SK-N-SH (cell line): ENCODE results near the gene PLSCR2. TPM values are rescaled to one million over a fixed set of nuclear protein-coding genes. Genes with fewer than 3 reads are reported as not detected.

Source experiments
- CTCF ChIA-PET: fragments of 300-600, 350-600 bp; formaldehyde crosslinking; extraction: SDS; loops from one replicate; lab custom pipeline; 2021; lab: Yijun Ruan, JAX
- POLR2A ChIA-PET: fragments of 350-600 bp; sonication (Branson Sonifier 250); formaldehyde crosslinking; extraction: SDS; loops from one replicate; lab custom pipeline; 2020; ENCODE audit warnings: antibody characterized with exemption, inconsistent platforms; lab: Yijun Ruan, JAX
- DNase-seq: peaks from one replicate; pipeline ENCODE4 v3.0.0; 2012
- H2AFZ ChIP-seq: fragments of 200-600 bp; sonication (generic); 2 replicates; pipeline ENCODE4 v1.8.1; 2016; ENCODE audit warnings: antibody characterized with exemption, mild to moderate bottlenecking, low read depth
- H3F3A ChIP-seq: fragments of 200-600 bp; sonication (generic); replicated peaks from 2 replicates; pipeline ENCODE3; 2016; ENCODE audit warnings: antibody characterized with exemption, mild to moderate bottlenecking; ENCODE audit not compliant: insufficient read depth
- H3K27ac ChIP-seq, 2 experiments: fragments of 200-500 bp in 1 of 2; fragments of 200-600 bp in 1 of 2; sonication (Bioruptor generic) in 1 of 2; sonication (generic), shearing (Covaris generic) in 1 of 2; 2 replicates each; pipeline versions ENCODE4 v1.5.1 to v1.6.1; 2014 to 2016; ENCODE audit warnings: low read depth in 2 of 2, inconsistent platforms in 1 of 2, low read length in 1 of 2, mild to moderate bottlenecking in 1 of 2, mixed read lengths in 1 of 2
- H3K27me3 ChIP-seq: fragments of 200-600 bp; sonication (generic), shearing (Covaris generic); 2 replicates; pipeline ENCODE4 v1.6.1; 2016; ENCODE audit warnings: mixed run types; ENCODE audit not compliant: insufficient read depth
- H3K36me3 ChIP-seq, 2 experiments: fragments of 200-500 bp in 1 of 2; fragments of 200-600 bp in 1 of 2; sonication (Bioruptor generic) in 1 of 2; sonication (generic) in 1 of 2; replicated peaks in 1 of 2; 2 replicates each; pipeline versions ENCODE3 to v1.5.1; 2014 to 2016; ENCODE audit warnings: low read length in 1 of 2, mild to moderate bottlenecking in 1 of 2; ENCODE audit not compliant: insufficient read depth in 2 of 2, control insufficient read depth in 1 of 2
- H3K4me1 ChIP-seq, 2 experiments: fragments of 200-500 bp in 1 of 2; fragments of 200-600 bp in 1 of 2; sonication (Bioruptor generic) in 1 of 2; sonication (generic), shearing (Covaris generic) in 1 of 2; 2 replicates each; pipeline versions ENCODE4 v1.5.1 to v1.6.1; 2014 to 2016; ENCODE audit warnings: low read depth in 1 of 2, low read length in 1 of 2, mixed run types in 1 of 2; ENCODE audit not compliant: insufficient read depth in 2 of 2, control insufficient read depth in 1 of 2
- H3K4me2 ChIP-seq: fragments of 200-600 bp; sonication (generic), shearing (Covaris generic); 2 replicates; pipeline ENCODE4 v1.6.1; 2017; ENCODE audit warnings: mixed run types
- H3K4me3 ChIP-seq, 2 experiments: fragments of 200-500 bp in 1 of 2; fragments of 200-600 bp in 1 of 2; sonication (Bioruptor generic) in 1 of 2; sonication (generic), shearing (Covaris generic) in 1 of 2; 2 replicates each; pipeline versions ENCODE4 v1.5.1 to v1.8.1; 2014 to 2016; ENCODE audit warnings: low read depth in 2 of 2, inconsistent platforms in 1 of 2, low read length in 1 of 2, mild to moderate bottlenecking in 1 of 2, mixed read lengths in 1 of 2, moderate library complexity in 1 of 2
- H3K79me2 ChIP-seq: fragments of 200-600 bp; sonication (generic); 2 replicates; pipeline ENCODE4 v1.8.1; 2017; ENCODE audit warnings: mild to moderate bottlenecking; ENCODE audit not compliant: insufficient read depth
- H3K9ac ChIP-seq: fragments of 200-600 bp; sonication (generic); 2 replicates; pipeline ENCODE4 v1.6.1; 2017; ENCODE audit warnings: mixed run types
- H3K9me2 ChIP-seq: fragments of 200-600 bp; sonication (generic); 2 replicates; pipeline ENCODE4 v1.6.1; 2017; ENCODE audit warnings: mixed run types
- H3K9me3 ChIP-seq: fragments of 200-600 bp; sonication (generic); 2 replicates; pipeline ENCODE4 v1.6.1; 2017; ENCODE audit warnings: mixed run types, mild to moderate bottlenecking, moderate library complexity
- H4K20me1 ChIP-seq: fragments of 200-600 bp; sonication (generic); 2 replicates; pipeline ENCODE4 v1.6.1; 2017; ENCODE audit warnings: mild to moderate bottlenecking, mixed run types; ENCODE audit not compliant: insufficient read depth
- CHD2 ChIP-seq: fragments of 150-350 bp; IDR thresholded peaks from 2 replicates; pipeline ENCODE4 v1.6.1; 2018; ENCODE audit warnings: low read length; ENCODE audit not compliant: partially characterized antibody
- ELF1 ChIP-seq: IDR thresholded peaks from 2 replicates; pipeline ENCODE4 v1.4.0; 2012
- EZH2phosphoT487 ChIP-seq: fragments of 200-600 bp; sonication (generic); IDR thresholded peaks from 2 replicates; pipeline ENCODE4 v1.6.1; 2017; ENCODE audit warnings: low read depth, mixed run types, mild to moderate bottlenecking, antibody characterized with exemption, moderate library complexity, borderline replicate concordance
- FOSL2 ChIP-seq: IDR thresholded peaks from 2 replicates; pipeline ENCODE4 v1.4.0; 2012; ENCODE audit warnings: low read depth, mild to moderate bottlenecking, moderate library complexity, borderline replicate concordance
- FOXJ3 ChIP-seq: sonication (generic); formaldehyde crosslinking; IDR thresholded peaks from 2 replicates; pipeline ENCODE4 v1.5.1; 2020; ENCODE audit warnings: mild to moderate bottlenecking, missing genetic modification reagents
- GATA2 ChIP-seq: sonication (generic); formaldehyde crosslinking; IDR thresholded peaks from 2 replicates; pipeline ENCODE4 v1.5.0; 2020; ENCODE audit warnings: mild to moderate bottlenecking, missing genetic modification reagents
- JUND ChIP-seq: IDR thresholded peaks from 2 replicates; pipeline ENCODE4 v1.4.0; 2012
- MEF2A ChIP-seq: IDR thresholded peaks from 2 replicates; pipeline ENCODE4 v1.4.0; 2012; ENCODE audit warnings: low read depth, borderline replicate concordance
- NFIC ChIP-seq: IDR thresholded peaks from 2 replicates; pipeline ENCODE4 v1.4.0; 2012; ENCODE audit warnings: borderline replicate concordance
- NRF1 ChIP-seq: IDR thresholded peaks from 2 replicates; pipeline ENCODE4 v1.6.1; 2012; ENCODE audit warnings: low read depth, mild to moderate bottlenecking, low read length
- RAD21 ChIP-seq: IDR thresholded peaks from 2 replicates; pipeline ENCODE4 v1.6.1; 2012; ENCODE audit warnings: mild to moderate bottlenecking, low read length
- RCOR1 ChIP-seq: fragments of 150-350 bp; IDR thresholded peaks from 2 replicates; pipeline ENCODE4 v1.6.1; 2017; ENCODE audit warnings: antibody characterized with exemption, low read length
- RFX5 ChIP-seq: IDR thresholded peaks from 2 replicates; pipeline ENCODE4 v1.6.1; 2012; ENCODE audit warnings: mild to moderate bottlenecking, improper control_type of control experiment, low read length
- RXRA ChIP-seq: IDR thresholded peaks from 2 replicates; pipeline ENCODE4 v1.4.0; 2012; ENCODE audit warnings: low read depth, mild to moderate bottlenecking, borderline replicate concordance
- SIN3A ChIP-seq: IDR thresholded peaks from 2 replicates; pipeline ENCODE4 v1.6.1; 2012; ENCODE audit warnings: low read depth, mild to moderate bottlenecking, low read length, moderate library complexity, borderline replicate concordance
- SMC3 ChIP-seq: IDR thresholded peaks from 2 replicates; pipeline ENCODE4 v1.6.1; 2012; ENCODE audit warnings: low read depth, low read length, improper control_type of control experiment
- TAF1 ChIP-seq: IDR thresholded peaks from 2 replicates; pipeline ENCODE4 v1.6.1; 2012; ENCODE audit warnings: low read depth, mild to moderate bottlenecking, low read length, moderate library complexity, borderline replicate concordance
- YY1 ChIP-seq: IDR thresholded peaks from 2 replicates; pipeline ENCODE4 v1.4.0; 2012; ENCODE audit warnings: low read depth, mild to moderate bottlenecking
- WGBS: methylation state at CpG from one replicate; pipeline ENCODE4 v1.1.6; 2017; ENCODE audit warnings: low lambda C conversion rate; 5-methylcytosine and 5-hydroxymethylcytosine counted together
- polyA plus RNA-seq, 3 experiments: library from polyadenylated mRNA; depleted of rRNA; stranded (reverse); fragments of >200 nt; gene quantifications; 2 replicates each; pipeline ENCODE4 v1.2.3, GENCODE V29; 2012
- TF ChIP-seq, protein P1 (sequence below): fragments of 150-350 bp; IDR thresholded peaks from 2 replicates; pipeline ENCODE4 v1.6.1; 2016; ENCODE audit warnings: mild to moderate bottlenecking, low read depth, low read length
- TF ChIP-seq, protein P2 (sequence below): IDR thresholded peaks from 2 replicates; pipeline ENCODE4 v1.4.0; 2012; ENCODE audit warnings: low read depth, borderline replicate concordance
- TF ChIP-seq, protein P3 (sequence below): fragments of 150-350 bp; IDR thresholded peaks from 2 replicates; pipeline ENCODE4 v1.6.1; 2017; ENCODE audit warnings: antibody characterized with exemption, low read length, low read depth, borderline replicate concordance
- TF ChIP-seq, protein P4 (sequence below): IDR thresholded peaks from 2 replicates; pipeline ENCODE4; 2012
- TF ChIP-seq, protein P5 (sequence below): IDR thresholded peaks from 2 replicates; pipeline ENCODE4 v1.4.0; 2012; ENCODE audit warnings: low read depth

The PLSCR2 gene
- polyA plus RNA-seq, 1 of the 3 experiments (the other 2 are of a cell fraction) = not detected

DNA sequence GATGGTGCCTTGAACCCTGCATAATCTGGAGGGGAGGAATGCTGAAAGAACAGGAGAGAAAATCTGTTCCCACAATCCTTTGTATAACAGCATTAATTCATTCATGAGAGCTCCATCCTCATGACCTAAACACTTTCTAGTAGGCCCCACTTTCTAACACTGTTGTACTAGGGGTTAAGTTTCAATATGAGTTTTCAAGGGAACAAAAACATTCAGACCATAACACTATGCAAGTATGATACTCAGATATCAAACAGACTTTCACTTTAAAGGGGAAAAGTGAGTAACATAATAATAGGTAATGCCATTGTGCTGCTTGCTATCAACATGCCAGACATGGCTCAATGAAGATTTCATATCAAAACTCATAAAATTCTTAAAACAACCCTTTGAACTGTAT, 32.4 kb upstream of the PLSCR2 start:
- no peaks in the 10 kb centered on the region for H3K9me2 ChIP-seq
- H3K9ac ChIP-seq = no peak overlapping the region
- H3K27me3 ChIP-seq = no peaks in the 10 kb centered on the region
- no peaks in the 10 kb centered on the region for H3K79me2 ChIP-seq
- H3F3A ChIP-seq = peaks cover 28% of the 10 kb centered on the region
- H3K4me3 ChIP-seq = no peak overlapping the region
- POLR2A ChIA-PET = no interaction called here
- DNase-seq = no peak
- H4K20me1 ChIP-seq = no peaks in the 10 kb centered on the region
- CTCF ChIA-PET = no interaction called here
- no peak overlapping the region for H3K27ac ChIP-seq
- no peak overlapping the region for H3K4me2 ChIP-seq
- no peak overlapping the region for H2AFZ ChIP-seq
- no peaks in the 10 kb centered on the region for H3K36me3 ChIP-seq
- H3K9me3 ChIP-seq = no peaks in the 10 kb centered on the region
- TF ChIP-seq, protein P1, sequence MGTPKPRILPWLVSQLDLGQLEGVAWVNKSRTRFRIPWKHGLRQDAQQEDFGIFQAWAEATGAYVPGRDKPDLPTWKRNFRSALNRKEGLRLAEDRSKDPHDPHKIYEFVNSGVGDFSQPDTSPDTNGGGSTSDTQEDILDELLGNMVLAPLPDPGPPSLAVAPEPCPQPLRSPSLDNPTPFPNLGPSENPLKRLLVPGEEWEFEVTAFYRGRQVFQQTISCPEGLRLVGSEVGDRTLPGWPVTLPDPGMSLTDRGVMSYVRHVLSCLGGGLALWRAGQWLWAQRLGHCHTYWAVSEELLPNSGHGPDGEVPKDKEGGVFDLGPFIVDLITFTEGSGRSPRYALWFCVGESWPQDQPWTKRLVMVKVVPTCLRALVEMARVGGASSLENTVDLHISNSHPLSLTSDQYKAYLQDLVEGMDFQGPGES = no peak
- TF ChIP-seq YY1 = no peak
- TF ChIP-seq EZH2phosphoT487 = no peak
- no peak for TF ChIP-seq ELF1
- no peak for TF ChIP-seq SIN3A
- no peak for TF ChIP-seq SMC3
- TF ChIP-seq NRF1 = no peak
- TF ChIP-seq, protein P2, sequence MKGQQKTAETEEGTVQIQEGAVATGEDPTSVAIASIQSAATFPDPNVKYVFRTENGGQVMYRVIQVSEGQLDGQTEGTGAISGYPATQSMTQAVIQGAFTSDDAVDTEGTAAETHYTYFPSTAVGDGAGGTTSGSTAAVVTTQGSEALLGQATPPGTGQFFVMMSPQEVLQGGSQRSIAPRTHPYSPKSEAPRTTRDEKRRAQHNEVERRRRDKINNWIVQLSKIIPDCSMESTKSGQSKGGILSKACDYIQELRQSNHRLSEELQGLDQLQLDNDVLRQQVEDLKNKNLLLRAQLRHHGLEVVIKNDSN = no peak
- TF ChIP-seq FOXJ3 (CRISPR knock-in tag) = no peak
- TF ChIP-seq NFIC = no peak
- TF ChIP-seq, protein P3, sequence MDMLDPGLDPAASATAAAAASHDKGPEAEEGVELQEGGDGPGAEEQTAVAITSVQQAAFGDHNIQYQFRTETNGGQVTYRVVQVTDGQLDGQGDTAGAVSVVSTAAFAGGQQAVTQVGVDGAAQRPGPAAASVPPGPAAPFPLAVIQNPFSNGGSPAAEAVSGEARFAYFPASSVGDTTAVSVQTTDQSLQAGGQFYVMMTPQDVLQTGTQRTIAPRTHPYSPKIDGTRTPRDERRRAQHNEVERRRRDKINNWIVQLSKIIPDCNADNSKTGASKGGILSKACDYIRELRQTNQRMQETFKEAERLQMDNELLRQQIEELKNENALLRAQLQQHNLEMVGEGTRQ = no peak
- TF ChIP-seq RXRA = no peak
- TF ChIP-seq RFX5 = no peak
- no peak for TF ChIP-seq MEF2A
- no peak for TF ChIP-seq JUND
- TF ChIP-seq GATA2 (CRISPR knock-in tag) = no peak
- TF ChIP-seq FOSL2 = no peak
- TF ChIP-seq TAF1 = no peak
- H3K4me1 ChIP-seq = peaks cover 0 to 27% of the 10 kb centered on the region in 2 experiments; a peak in 1 of 4 replicates

DNA sequence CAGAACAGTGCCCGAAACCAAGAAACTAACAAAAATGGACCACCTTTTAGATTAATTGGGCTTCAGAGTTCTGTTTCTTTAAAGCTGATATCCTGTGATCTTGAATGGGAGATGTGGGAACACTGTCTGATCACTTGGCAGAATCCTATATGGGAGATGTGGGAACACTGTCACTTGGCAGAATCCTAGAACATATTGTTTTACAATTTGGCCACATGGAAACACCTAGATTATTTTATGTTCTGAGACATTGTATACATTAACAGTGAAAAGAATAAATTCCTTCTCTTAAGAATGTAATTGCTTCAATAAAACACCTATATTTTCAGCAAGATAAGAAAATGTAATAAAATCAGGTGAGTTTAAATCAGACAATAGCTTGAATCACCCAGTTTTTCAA, 30.3 kb upstream of the PLSCR2 start:
- H3K9ac ChIP-seq = no peak overlapping the region
- DNase-seq = no peak
- no peaks in the 10 kb centered on the region for H3K27me3 ChIP-seq
- H3K4me2 ChIP-seq = no peak overlapping the region
- H3K4me1 ChIP-seq = peaks cover 0 to 16% of the 10 kb centered on the region in 2 experiments; a peak in 1 of 4 replicates
- CTCF ChIA-PET = interaction anchor here (0.9 kb wide), 1 partner anchor 13 kb away, joined by 3 read pairs; no protein-coding TSS in a partner anchor
- H3K9me2 ChIP-seq = no peaks in the 10 kb centered on the region
- peaks cover 17% of the 10 kb centered on the region for H3F3A ChIP-seq
- H3K79me2 ChIP-seq = no peaks in the 10 kb centered on the region
- POLR2A ChIA-PET = no interaction called here
- 38% methylated on average over 1 of the region's 1 CpG for WGBS
- no peaks in the 10 kb centered on the region for H3K9me3 ChIP-seq
- H2AFZ ChIP-seq = no peak overlapping the region
- no peaks in the 10 kb centered on the region for H4K20me1 ChIP-seq
- no peak overlapping the region for H3K27ac ChIP-seq
- H3K4me3 ChIP-seq = no peak overlapping the region
- no peaks in the 10 kb centered on the region for H3K36me3 ChIP-seq
- TF ChIP-seq, protein P4, sequence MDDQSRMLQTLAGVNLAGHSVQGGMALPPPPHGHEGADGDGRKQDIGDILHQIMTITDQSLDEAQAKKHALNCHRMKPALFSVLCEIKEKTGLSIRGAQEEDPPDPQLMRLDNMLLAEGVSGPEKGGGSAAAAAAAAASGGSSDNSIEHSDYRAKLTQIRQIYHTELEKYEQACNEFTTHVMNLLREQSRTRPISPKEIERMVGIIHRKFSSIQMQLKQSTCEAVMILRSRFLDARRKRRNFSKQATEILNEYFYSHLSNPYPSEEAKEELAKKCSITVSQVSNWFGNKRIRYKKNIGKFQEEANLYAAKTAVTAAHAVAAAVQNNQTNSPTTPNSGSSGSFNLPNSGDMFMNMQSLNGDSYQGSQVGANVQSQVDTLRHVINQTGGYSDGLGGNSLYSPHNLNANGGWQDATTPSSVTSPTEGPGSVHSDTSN = no peak
- TF ChIP-seq RFX5 = no peak
- no peak for TF ChIP-seq RAD21
- TF ChIP-seq, protein P5, sequence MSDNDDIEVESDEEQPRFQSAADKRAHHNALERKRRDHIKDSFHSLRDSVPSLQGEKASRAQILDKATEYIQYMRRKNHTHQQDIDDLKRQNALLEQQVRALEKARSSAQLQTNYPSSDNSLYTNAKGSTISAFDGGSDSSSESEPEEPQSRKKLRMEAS = no peak
- no peak for TF ChIP-seq FOSL2
- no peak for TF ChIP-seq RCOR1
- TF ChIP-seq, protein P1 = no peak
- no peak for TF ChIP-seq SMC3
- TF ChIP-seq CHD2 = no peak
